ENCODE results near the gene SASS6. TPM values are rescaled to one million over a fixed set of nuclear protein-coding genes. Genes with fewer than 3 reads are reported as not detected.

Gene SASS6
- total RNA-seq, 1 donor from 2014 or later = 2.4 TPM

DNA sequence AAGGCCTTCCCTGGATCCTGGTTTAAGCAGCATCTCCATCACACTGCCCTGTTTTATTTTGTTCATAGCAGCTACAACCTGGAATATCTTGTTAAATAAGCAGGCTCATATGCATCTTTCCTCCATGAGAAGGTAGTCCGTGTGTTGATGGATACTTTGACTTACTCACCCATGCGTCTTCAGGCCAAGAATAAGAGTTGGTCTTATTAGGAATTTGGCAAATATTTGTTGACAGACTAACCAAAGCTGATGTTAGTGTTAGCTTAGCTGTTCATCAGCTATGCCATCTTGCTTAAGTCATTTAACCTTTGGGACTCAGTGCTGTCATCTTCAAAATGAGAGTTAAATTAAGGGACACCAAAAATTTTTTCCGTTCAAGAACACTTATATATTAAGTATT lies 59.2 kb downstream of the SASS6 start:
- Histone ChIP-seq H3K27ac (no peak overlapping the region), H3K4me1 (no peaks in the 10 kb centered on the region), H3K27me3 (no peaks in the 10 kb centered on the region), H3K4me3 (no peak overlapping the region), H3K9me3 (no peaks in the 10 kb centered on the region), H3K36me3 (peaks cover 84% of the 10 kb centered on the region)
- ATAC-seq = no peak
- no peak for DNase-seq
- TF ChIP-seq CTCF (IDR thresholded peaks at IDR 0.05) = no peak
- intact Hi-C loops (cut with DNase I) = no loop called here

DNA sequence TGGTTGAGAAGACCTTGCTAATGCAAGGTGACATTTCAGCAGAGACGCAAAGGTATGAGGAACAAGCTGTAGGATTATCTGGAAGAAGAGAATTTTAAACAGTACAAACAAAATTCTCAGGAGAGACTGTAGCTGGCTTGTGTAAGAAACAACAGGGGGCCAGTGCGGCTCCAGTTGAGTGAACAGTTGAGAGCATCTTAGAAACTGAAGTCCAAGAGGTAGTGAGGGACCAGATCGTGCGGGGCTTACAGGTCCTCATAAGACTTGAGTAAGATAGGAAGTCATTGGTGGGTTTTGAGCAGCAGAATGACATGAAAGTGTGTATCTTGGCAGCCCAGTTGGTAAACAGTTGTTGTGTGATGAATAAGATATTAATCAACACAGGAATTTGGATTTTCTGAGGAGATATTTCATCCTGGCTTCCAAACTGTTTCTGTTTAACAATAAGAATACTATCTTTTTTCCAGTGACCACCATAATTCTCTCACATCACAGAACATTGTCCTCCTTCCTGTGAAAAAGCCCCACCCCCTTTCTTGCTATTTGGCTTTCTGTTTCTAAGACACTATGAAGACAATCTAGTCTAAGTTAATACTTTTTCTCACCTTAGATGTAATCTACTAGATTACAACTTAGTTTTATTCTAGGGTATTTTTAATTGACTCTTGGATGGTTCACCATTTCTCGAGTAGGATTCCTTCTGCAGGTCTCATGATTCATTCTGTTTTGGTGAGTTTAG lies 62.4 kb downstream of the SASS6 start:
- intact Hi-C loops (cut with DNase I) = no loop called here
- no peaks in the 10 kb centered on the region for H3K9me3 ChIP-seq
- no peaks in the 10 kb centered on the region for H3K27me3 ChIP-seq
- no peak overlapping the region for H3K4me3 ChIP-seq
- H3K27ac ChIP-seq = no peak overlapping the region
- DNase-seq (no peak), ATAC-seq (no peak)
- peaks cover 83% of the 10 kb centered on the region for H3K36me3 ChIP-seq
- TF ChIP-seq CTCF (IDR thresholded peaks at IDR 0.05) = no peak
- no peaks in the 10 kb centered on the region for H3K4me1 ChIP-seq

GRCh38 chr1:100065969-100066227 lies 66.8 kb downstream of the SASS6 start:
- Histone ChIP-seq H3K27ac (no peak overlapping the region), H3K4me1 (peaks cover 7% of the 10 kb centered on the region), H3K4me3 (no peak overlapping the region), H3K9me3 (no peaks in the 10 kb centered on the region), H3K27me3 (no peaks in the 10 kb centered on the region), H3K36me3 (peaks cover 74% of the 10 kb centered on the region)
- no peak for TF ChIP-seq CTCF (IDR thresholded peaks at IDR 0.05)
- ATAC-seq = no peak
- DNase-seq = no peak
- intact Hi-C loops (cut with DNase I) = no loop called here

- no peak for DNase-seq
- intact Hi-C loops (cut with DNase I) = no loop called here
- Histone ChIP-seq H3K36me3 (peaks cover 74% of the 10 kb centered on the region), H3K9me3 (no peaks in the 10 kb centered on the region), H3K4me3 (no peak overlapping the region), H3K27me3 (no peaks in the 10 kb centered on the region), H3K27ac (no peak overlapping the region), H3K4me1 (peaks cover 7% of the 10 kb centered on the region)
- no peak for TF ChIP-seq CTCF (IDR thresholded peaks at IDR 0.05)
- no peak for ATAC-seq
Measured at GRCh38 chr1:100065183-100065968, 67.4 kb downstream of the SASS6 start.

GRCh38 chr1:100061681-100062080 lies 71.0 kb downstream of the SASS6 start:
- Histone ChIP-seq H3K36me3 (peaks cover 67% of the 10 kb centered on the region), H3K27me3 (no peaks in the 10 kb centered on the region), H3K4me3 (no peak overlapping the region), H3K4me1 (peaks cover 7% of the 10 kb centered on the region), H3K9me3 (no peaks in the 10 kb centered on the region), H3K27ac (no peak overlapping the region)
- no peak for TF ChIP-seq CTCF (IDR thresholded peaks at IDR 0.05)
- DNase-seq (no peak), ATAC-seq (no peak)
- intact Hi-C loops (cut with DNase I) = no loop called here
